Activated T-cell treated with anti-CD3 and anti-CD28 coated beads for 1 hour (primary cell): Measurements from ENCODE around the gene CST11.

ENCODE experiments used
- DNase-seq: peaks from one replicate; pipeline ENCODE4 v3.0.0-alpha.2; 2020; ENCODE audit warnings: low read depth

CST11 gene

DNA sequence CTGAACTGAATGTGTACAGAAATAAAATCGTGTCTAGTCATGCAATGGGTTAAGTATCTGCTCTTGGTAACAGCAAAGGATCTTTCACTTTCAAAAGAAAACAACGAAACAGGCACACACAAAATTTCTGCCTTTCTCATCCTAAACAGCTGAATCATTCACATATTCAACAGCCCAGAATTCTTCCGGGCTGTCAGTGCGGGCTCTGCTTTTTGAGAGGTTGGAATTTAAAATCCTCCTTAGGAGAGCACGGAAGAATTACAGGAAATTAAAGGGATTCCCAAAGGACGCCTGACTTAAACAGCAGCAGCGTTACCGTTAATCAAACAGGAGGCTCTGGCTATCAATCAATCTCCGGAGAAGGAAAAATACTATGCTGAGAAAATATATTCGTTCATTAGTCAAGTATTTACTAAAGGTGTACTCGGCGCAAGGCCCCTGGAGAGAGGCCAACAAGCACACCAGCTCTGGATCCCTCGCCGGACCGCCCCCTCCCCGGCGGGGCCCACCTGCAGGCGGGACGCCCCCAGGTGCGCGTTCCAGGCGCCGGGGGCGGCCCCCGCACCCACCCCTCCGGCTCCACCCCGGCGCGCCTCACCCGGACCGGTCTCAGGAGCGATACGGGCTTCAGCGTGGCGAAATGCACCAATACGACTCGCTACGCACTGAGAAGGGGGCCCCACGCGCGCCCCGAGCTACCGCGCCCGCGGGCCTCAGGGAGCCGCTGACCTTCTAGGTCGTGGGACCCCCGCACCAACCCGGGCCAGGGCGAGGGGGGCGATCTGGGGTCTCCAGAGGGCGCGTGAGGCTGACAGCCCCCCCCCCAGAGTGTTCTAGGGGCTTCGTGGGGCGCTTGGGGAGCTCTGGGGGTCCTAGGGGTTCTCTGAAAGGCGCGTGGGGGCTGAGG, 32.4 kb downstream of the CST11 start:
- DNase-seq: peak; percentile 32

DNA sequence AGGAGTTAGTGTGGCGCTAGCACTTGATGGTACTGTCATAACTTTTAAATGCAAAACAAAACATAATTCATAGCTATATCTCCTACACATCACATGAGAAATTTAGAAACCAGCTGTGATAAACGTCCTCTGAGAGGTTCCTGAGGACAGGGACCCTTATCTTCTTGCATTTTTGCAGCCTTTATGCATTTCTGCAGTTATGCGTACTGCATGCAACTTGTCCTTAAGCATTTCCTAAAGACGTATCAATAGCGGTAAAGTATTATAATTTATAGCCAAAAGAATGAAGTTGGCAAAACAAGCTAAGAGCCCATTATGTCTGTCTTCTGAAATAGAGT, 33.0 kb downstream of the CST11 start:
- no peak for DNase-seq

DNA sequence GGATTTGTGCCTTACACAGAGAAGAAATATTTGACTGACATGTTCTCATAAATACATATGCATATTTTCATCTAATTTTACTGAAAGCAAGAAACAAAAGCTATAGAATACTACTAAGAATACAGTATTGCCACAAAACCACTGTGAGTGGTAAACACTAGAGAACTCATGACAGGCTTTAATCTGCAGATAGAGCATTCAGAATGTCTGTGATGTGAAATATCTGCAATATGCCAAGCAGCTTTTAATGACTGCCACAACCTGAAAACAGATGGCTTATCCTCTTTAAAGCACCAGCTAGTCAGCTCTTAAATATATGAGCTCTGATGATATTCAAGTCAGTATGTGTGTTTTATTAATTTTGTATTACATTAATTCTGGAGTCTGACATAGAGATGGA, 34.8 kb downstream of the CST11 start:
- DNase-seq: no peak

DNA sequence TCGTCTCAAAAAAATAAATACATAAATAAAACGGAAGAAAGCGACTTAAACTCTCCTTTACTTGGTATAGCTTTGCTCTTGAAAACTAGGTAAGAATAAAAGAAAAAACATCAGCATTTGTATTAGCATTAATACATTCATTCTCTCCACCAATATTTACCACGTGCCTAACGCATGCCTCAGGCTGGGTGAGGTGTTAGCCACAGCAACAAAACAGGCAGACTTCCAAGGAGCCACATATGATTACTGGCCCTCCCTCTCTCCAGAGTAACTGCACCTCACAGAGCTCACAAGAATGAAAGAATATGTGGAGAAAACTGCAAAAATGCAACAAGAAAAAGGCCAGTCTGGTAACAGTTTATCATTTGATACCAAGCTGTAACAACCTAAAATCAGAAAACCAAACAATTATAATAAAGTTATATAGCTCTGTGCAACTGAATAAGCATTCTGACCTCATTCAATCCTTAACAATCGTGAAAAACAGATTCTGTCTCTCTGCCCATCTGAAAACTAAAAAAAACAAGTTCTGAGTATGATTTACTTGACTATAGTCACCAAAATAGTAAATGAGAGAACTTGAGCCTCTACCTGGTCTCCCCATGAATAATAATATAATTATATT, 36.6 kb downstream of the CST11 start:
- DNase-seq: no peak

DNA sequence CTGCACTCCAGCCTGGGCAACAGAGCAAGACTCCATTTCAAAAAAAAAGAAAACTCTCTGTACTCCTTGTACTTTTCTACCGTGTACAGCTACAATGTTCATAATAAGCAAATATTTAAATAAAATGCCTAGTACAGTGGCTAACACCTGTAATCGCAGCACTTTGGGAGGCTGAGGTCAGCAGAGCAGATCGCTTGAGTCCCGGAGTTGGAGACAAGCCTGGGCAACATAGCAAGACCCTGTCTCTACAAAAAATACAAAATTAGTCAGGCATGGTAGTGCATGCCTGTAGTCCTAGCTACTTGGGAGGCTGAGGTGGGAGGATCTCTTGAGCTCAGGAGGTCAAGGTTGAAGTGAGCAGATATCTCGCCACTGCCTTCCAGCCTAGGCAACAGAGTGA, 37.1 kb downstream of the CST11 start:
- no peak for DNase-seq

DNA sequence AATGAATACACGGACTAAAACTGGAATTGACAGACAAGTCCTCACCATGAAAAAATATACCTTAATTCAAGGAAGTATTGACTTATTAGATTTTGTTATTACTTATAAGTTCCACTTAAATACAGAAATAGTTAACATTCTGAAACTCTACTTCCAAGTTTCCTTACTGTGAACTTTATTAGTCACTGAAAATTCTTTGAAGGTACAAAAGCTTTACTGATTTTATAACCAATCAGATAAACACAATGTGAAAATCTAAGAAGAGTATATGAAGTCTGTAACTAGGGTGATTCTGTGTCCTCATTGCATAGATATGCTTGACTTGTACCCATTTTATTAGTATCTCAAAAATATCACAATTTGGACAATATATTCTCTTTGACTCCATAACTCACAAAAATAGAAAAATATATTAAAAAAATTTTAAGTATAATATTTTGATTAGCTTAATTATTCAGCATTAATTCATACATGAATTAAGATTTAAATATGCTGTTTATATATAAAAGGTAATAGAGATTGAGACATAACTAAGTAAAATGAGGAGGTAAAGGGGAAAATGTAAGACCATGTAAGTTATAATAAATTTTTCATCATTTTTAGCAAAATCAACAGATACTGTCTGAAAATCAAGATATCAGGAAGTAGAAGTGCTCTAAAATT, 38.0 kb downstream of the CST11 start:
- no peak for DNase-seq

DNA sequence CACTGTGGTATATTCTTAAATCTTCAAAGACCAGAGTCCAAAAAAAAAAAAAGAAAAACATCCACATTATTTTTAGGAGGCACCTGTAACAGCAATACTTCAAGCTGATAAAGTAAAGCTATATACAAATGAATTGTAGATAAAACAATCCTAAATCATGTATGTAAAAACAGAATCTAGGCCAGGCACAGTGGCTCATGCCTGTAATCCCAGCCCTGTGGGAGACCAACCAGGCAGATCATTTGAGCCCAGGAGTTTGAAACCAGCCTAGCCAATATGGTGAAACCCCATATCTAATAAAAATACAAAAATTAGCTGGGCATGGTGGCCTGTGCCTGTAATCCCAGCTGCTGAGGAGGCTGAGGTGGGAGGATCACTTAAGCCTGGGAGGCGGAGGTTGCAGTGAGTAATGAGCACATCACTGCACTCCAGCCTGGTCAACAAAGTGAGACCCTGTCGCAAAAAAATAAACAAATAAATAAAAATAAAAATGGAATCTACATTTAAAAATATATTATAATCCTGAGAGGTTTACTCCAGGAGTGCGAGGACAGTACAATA, 38.7 kb downstream of the CST11 start:
- no peak for DNase-seq

DNA sequence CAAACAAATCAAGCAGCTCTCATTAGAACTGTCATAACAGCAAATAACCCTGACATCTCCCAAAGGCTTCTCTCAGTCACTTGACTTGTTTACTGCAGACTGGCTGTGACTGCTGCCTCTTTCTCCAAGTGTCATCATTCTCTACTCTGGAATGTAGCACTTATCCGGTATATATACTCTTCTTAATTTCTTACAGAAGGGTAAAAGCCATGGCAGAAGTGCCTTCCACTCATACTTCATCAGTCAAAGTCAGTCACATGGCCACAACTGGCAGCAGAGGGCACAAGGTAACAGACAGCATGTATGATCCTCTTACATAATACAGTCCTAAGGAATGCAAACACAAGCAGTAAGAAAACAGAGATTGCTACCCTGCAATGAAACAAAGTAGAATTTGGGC, 40.6 kb downstream of the CST11 start:
- DNase-seq: no peak

DNA sequence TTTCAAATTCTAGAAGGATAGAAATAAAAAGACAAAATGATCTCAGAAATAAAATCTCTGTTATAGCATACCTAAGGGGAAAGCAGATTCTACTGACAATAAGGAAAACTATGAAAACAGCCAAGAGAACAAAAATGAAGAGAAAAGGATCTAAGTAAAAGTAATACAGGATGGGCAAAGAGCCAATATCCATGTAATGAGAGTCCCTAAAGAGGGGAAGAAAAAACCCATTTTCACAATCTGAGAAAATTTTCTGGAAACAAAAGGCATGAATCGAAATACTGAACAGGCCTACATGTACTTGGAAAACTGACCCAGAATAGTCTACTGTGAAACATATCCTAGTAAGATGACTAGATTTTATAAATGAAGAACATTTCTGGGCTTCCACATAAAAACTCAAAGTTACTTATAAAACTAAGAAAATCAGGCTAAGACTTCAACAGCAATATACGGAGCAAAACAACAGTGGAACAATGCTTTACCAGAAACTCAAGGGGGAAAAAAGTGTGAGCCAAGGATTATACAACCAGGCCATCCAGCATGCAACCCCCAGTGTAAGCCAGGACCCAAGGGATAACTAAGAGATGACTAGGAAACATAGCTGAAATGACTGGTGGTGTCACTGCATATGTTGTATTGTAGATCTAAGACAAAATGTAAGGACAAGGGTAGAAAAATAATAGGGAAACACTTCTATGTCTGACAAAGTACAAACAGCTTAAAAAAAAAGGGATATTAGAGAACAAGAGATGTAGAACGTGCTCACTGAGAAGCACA, 41.6 kb downstream of the CST11 start:
- DNase-seq: no peak

DNA sequence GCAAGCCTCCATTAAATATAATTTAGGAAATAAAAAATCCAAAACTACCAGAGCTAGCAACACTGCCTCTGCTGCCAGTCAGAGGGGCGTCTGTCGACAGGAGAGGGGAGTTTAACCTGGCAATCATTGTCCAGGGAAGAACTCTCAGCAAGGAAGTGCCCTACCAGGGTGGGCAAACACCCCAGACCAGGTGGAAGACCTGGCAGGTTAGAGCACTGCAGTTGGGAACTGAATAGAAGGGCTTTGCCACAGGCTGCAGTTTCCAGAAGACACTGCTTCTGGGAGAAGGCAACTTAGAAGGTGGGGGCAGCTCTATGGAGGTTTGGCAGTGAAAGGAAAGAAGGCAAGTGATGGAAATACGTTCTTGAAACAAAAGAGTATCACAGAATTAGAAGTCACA, 42.9 kb downstream of the CST11 start:
- no peak for DNase-seq

DNA sequence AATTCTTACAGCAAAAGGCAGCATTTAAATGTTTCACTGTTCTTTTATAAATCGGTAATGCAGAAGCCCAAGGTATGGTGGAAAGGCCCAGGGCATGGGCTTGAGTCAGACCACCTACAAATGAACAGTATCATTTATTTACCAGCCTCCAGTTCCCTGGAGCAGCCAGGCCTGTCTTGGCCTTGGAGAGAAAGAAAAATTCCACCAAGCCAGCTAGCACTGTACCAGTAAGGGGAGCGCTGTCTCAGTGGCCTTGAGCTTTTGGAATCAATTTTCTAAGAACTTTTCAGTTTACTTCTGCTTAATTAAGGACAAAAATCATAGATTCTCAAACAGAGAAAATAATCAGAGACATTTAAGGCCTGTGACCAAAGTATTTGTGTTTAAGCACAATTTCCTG, 43.7 kb downstream of the CST11 start:
- no peak for DNase-seq

DNA sequence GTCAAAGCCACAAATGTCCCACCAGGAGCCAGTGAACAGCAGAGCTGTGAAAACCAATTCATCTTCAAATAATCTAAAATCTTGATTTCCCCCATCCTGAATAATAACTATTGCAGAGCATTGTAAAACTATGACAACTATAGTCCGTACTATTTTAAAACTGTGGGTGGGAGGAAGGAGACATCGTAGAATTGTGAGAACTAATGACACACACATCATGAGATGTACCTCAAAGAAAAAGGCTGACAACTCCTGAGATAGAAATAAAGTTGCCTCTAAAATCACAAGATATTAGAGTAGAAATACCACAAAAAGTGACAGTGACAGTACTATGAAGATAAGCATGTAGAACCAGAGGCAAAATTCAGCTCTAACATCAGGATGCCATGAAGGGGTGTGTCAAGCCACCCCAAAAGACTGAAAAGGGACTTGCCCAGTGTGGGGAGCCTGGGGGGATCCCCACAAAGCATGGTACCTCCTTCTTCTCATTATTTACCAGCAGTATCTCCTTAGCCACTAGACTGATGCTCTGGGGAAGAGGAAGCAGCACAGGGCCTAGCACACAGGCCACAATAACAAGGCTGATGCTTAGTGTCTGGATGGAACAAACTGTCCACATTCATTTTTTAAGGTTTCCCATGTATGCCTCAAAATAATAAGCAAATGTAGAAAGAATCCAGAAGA, 44.8 kb downstream of the CST11 start:
- DNase-seq: no peak

DNA sequence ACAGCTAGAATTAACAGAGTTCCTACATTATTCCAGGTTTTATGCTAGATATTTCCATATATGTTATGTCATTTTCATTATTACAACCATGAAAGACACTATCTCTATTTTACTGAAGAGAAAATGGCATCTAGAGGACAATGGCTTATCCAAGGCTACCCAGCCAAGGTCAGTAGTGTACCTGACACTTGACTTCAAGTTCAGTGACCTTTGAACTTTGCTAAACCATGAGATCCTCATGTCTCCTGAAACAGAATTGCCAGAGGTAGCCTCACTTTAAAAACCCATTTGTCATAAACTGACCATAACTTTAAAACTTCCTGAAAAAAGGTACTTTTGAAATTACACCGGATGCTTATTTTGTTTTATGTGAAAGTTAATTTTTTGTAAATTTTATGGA, 45.8 kb downstream of the CST11 start:
- no peak for DNase-seq

DNA sequence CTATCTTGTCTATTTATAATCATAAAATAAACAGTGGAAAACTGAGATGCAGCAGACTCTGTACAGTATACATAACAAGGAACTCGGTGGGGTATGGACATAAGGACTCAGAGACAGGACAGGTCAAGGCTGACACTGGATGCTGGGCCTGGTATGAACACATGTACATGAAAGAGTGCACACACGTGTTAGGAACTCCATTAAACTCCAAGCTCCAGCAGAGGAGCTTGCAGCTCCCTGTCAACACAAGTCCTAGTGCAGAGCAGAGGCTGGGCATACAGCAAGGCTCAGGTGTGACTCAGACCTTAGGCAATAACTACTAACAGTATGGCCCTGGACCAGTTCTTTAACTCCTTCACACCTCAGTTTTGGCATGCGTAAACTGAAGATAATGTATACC, 48.5 kb downstream of the CST11 start:
- DNase-seq: no peak

DNA sequence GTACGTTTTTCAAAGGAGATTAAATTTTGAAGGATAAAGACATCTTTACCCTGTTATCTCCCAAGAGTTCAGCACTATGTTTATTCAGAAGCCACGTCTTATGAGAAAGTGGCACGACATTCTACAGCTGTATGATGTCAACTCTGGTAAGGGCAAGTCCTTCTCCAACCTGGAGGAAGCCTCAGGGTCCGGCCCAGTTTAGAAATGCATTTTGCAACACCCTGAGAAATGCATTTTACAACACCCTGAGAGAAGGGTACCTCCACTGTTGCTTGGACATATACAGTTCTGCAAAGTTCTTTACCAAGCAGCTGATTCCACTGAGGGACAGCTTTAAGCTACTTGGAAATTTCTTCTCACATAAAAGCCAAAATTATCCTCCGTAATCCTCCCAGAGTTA, 48.9 kb downstream of the CST11 start:
- DNase-seq: no peak

DNA sequence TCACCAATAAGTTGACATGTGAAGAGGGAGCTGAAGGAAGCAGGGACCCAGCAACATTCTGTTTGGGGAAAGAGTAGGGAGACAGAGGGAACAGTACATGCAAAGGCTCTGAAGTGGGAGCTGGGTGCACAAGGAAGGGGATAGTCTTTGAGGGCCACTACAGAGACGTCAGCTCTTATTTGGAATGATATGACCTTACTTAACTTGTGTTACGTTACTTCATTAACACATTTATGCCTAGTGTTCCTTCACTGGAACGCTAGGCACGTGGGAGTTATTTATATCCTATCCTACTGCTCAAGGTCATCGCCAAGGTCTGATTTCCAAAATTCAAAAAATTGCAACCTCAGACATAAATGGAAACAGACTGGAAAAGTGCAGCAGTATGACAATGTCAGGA, 51.6 kb downstream of the CST11 start:
- no peak for DNase-seq
